ENCODE results near the gene LAMB3. TPM values are rescaled to one million over a fixed set of nuclear protein-coding genes. Genes with fewer than 3 reads are reported as not detected.

Gene LAMB3
- total RNA-seq, result 3.7 and 4.9 TPM in 2 replicates

GRCh38 chr1:209652121-209652735, at the start of gene LAMB3:
TSS of gene LAMB3 (minus strand) at chr1:209652425. CDS start at chr1:209650944, 1,481 bp downstream.

GRCh38 chr1:209674957-209675564, 22.8 kb upstream of the LAMB3 start, which contains the start of gene G0S2:
TSS of gene G0S2 (plus strand) at chr1:209675412. CDS start at chr1:209675685, 273 bp downstream.

GRCh38 chr1:209583408-209583807, 68.8 kb downstream of the LAMB3 start, which contains the start of gene CAMK1G:
TSS of gene CAMK1G (plus strand) at chr1:209583714. CDS start at chr1:209594984, 11,270 bp downstream.

Other genes starting within 250 kb of the LAMB3 start
- 1.0 and 1.2 TPM in 2 replicates for gene CAMK1G, start 68.7 kb downstream of the LAMB3 start, total RNA-seq
- 63.6 and 66.9 TPM in 2 replicates for gene G0S2, start 23.0 kb upstream of the LAMB3 start, total RNA-seq
- 16.6 and 20.5 TPM in 2 replicates for gene HSD11B1, start 52.4 kb upstream of the LAMB3 start, total RNA-seq
- gene TRAF3IP3, start 103.6 kb upstream of the LAMB3 start, total RNA-seq, result 0.15 TPM in 1 of 2 replicates, not detected in the other
- gene C1orf74, start 132.1 kb upstream of the LAMB3 start, total RNA-seq, result 1.9 and 2.2 TPM in 2 replicates
- gene IRF6, start 153.7 kb upstream of the LAMB3 start, total RNA-seq, result 0.34 and 0.59 TPM in 2 replicates
- gene UTP25, start 175.5 kb upstream of the LAMB3 start, total RNA-seq, result 4.6 and 5.0 TPM in 2 replicates

Data from bronchus fibroblast of lung (primary cell).